Hematopoietic multipotent progenitor cell treated with erythropoietin and hydrocortisone succinate and interleukin-3 and kit ligand, for 6 days (in vitro differentiated cells): Measurements from ENCODE around the gene ADGB.
"Not testable (repeated sequence)": the region's sequence is repeated elsewhere in the genome, so short reads cannot be mapped to it uniquely, and the experiment has no call there.

Experiments
- DNase-seq: peaks from one replicate; pipeline ENCODE4 v3.0.0-alpha.2; 2015

The ADGB gene

DNA sequence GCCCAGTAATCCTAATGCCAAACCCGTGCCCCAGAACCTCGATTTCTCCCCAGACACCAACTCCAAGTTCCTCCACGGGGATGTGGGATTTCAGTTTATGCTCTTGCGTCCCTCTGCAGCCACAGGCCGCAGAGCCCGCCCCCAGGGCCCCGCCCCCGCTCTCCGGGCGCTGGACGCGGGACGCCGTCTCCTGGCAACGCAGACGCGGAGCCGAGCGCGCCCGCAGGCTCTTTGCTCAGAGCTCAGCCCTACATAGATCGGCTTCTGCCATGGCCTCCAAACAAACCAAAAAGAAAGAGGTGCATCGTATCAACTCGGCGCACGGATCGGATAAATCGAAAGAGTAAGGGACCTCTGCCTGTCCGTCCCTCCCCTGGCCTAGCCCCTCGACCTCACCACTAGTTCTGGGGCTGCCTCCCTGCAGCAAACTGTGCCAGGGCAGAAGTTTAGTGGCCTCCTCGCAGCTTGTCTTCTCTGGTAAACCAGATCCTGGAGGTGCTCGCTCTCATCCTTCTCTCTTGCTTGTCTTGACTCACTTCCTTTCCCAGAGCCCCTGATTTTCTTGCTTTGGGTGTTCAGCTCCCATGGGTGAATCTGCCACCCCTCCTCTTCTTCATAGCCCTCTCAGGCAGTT lies at the start of gene ADGB:
Gene ADGB (plus strand): TSS at position 201 of the 634 bp plus-strand sequence. CDS start 69 bp downstream, at position 270.
- DNase-seq: peak; percentile 69

DNA sequence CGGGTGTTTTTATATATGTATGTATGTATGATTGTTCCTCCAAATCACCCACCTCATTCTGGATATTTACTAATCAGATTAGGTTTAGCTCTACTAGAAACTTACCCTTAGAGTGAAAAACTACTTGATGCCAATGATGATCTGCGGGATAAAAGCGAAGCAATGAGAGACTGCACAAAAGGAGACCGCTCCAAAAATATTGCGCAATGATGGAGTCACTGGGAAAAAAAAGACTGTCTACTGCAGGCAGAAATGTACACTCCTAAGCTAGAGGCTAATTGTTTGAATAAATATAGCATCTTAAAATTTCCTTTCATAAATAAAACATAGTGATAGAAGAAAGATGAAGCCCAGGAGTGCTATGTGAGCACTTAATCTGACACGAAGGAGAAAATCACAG lies 47.9 kb upstream of the ADGB start:
- no peak for DNase-seq

DNA sequence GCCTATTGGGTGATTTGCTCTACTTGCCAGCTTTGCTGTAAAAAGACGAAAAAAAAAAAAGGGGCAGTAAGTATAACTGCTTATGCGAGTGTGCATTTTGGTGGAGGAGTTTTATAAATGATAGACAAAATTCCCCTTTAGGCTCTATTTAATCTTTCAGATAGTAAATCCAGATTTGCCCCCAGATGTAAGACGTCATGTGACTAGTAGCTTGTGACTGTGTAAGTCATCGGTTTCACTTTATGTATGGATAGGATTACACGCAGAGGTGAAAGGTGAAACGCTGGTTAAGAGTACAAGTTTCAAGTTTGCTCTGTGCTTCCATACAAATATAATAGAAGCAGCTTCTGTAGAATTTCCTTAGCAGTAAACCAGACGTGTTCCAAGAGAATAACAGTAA lies 47.2 kb upstream of the ADGB start:
- DNase-seq: no peak

DNA sequence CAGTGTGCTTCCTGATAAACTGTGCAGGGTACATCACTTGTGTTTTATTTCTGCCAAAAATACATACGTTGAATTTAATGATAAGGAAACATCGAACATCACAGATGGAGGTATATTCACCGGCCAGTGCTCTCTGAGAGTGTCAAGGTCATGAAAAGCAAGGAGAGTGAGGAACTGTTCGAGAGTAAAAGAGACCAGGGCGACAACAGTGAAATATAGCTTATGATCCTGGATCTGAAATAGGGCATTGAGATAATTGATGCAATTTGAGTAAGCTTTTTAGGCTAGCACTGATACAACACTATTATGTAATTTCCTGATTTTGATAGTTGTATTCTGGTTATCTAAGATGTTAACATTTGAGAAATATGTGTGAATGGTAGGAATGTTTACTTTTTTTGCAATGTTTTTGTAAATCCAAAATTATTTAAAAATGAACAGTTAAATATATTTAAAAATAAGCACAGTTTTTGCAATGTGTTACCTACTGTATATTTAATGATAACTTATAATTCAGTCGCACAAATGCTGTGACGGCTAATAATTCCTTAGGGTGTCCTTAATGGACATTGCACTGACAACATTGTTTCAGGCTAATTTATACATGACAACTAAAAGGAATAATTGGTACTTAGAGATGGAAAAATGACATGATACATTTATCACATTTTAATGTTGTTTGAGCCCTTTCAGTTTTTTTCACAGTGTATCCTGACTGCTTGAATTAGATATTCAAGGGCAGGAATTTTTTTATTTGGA lies 45.2 kb upstream of the ADGB start:
- DNase-seq: no peak

DNA sequence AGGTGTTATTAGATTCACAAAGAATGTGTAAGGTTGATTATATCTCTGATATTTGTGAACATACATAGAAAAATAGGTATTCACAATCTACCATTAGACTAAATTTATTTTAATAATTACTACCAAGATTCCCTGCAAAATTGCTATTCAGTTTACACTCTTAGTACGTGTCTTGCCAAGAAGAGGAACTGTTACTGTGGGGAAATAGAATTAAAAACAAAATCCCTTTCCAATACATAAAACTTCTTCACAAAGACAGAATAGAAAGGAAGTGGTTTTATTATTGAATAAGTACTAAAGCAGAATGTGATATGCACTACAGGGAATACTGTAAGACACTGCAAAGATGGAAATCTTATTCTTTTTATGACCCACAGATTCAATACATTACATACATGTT lies 38.2 kb upstream of the ADGB start:
- no peak for DNase-seq

DNA sequence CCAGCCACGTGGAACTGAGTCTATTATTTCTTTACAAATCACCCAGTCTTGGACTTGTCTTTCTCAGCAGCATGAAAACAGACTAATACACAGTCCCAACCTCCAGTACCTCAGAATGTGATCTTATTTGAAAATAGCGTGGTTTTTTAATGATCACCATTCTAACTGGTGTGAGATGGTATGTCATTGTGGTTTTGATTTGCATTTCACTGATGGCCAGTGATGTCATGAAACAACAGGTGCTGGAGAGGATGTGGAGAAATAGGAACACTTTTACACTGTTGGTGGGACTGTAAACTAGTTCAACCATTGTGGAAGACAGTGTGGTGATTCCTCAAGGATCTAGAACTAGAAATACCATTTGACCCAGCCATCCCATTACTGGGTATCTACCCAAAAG lies 32.1 kb upstream of the ADGB start:
- not testable (repeated sequence) for DNase-seq

DNA sequence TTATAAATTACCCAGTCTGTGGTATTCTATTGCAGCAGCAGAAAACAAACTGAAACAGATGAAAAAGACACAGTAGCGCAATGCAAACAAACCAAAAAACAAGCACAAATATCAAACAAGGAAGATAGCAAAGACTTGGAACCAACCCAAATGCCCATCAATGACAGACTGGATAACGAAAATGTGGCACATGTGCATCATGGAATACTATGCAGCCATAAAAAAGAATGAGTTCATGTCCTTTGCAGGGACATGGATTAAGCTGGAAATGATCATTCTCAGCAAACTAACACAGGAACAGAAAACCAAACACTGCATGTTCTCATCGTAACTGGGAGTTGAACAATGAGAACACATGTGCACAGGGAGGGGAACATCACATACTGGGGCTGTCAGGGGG lies 30.2 kb upstream of the ADGB start:
- DNase-seq: not testable (repeated sequence)

DNA sequence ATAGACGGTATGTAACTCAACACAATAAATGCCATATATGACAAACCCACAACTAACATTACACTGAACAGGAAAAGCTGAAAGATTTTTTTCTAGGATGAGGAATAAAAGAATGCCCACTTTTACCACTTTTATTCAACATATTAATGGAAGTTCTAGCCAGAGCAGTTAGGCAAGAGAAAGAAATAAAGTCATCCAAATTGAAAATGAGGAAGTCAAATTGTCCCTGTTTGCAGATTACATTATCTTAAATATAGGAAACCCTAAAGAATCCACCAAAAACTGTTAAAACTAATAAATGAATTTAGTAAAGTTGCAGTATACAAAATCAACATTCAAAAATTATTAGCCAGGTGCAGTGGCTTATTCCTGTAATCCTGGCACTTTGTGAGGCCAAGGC lies 24.6 kb upstream of the ADGB start:
- DNase-seq: no peak

DNA sequence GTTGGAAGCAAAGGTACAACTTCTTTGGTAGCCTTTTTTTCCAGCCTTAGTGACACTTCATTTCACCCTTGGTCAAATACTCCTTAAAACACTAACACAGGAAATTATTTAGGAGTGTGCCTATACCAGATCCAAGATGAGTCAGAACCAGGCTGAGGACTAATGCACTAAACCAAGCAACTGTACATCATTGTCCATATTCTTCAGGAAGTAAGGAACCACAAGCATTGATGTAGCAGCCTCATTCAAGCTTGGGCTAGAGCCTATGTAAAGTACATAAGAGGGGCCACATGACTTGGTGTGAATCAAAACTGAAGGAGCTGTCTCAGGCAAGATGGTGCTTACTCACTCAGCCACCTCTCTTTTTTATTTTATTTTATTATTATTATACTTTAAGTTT lies 20.7 kb upstream of the ADGB start:
- DNase-seq: no peak

DNA sequence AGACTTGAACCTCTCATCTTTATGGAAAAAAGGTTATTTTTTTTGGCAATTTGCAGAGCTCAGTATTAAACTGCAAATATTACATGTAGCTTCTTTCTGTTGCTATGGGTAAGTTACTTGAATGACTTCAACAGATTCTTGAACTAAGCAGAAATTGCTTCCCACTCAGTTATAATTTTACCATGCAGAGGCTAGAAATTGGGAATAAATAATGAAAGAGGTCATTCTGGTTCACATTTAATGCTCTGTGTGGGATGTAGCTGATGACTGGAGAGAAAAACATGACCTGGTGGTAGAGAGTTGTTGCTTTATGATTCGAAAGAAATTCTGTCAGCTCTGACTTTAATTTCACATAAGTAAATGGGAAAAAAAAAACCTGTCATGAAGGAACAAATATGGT lies 16.8 kb upstream of the ADGB start:
- no peak for DNase-seq

DNA sequence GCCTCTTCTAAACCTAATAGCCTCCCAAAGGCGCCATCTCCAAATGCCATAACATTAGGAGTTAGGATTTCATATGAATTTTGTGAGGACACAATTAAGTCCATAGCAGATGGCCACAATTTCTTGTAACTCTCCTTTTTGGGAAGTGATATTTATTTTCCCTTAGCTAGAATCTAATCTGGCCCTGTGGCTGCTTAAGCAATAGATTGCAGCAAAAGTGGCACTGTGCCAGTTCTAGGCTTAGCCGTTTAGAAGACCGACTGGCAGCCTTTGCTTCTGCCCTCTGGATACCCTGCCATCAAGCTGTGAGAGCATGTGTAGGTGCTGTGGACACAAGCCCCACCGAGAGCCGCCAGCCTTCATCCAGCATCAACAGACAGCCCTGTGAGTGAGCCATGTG lies 15.9 kb upstream of the ADGB start:
- DNase-seq: peak; percentile 83

DNA sequence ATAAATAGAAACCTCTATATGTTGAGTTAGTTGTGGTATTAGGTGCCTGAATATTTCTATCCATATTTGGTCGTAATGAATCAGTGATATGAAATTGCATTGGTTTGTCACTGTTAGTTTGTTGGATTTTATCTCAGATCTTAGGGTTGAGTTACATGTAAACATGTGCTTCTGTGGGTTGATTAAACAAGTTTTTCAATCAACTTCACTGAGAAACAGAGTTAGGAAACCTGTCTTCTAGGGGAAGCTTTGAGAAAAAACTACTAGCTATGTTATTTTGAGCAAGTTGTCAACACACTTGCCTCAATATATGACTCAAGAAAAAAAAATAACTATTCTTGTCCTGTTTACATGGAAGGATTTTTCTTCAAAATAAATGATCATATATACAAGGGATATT lies 14.8 kb upstream of the ADGB start:
- DNase-seq: peak; percentile 34

DNA sequence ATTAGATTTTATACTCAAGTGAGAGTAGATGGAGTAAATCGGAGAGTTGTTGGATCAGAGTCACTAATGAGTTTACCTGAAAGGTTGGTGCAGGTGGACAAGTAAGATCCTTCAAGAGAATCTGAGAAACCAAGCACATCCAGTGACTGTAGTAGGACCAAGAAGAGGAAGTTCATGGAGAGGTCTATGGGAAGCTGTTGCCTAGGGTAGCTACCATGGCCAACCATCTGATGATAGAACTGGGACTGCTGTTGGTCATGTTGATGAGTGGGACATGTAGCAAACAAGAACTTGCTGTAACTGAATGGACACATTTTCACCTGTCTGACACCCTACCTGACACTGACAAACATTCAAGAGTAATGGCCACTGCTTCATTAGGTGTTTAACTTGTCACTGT lies 11.3 kb upstream of the ADGB start:
- no peak for DNase-seq

DNA sequence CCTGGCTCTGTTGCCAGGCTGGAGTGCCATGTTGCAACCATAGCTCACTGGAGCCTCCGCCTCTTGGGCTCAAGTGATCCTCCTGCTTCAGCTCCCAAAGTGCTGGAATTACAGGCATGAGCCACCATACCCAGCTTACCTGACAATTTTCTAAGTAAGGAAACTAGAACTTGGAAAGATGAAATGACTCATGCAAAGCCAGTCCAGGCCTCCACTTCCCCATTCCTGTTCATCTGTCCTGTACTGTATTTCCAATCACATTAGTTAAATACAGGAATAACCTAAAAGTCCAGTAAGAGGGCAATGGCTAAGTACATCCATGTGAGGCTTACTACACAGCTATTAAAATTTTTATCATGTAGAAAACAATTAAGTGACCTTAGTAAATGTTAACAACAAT lies 8.3 kb upstream of the ADGB start:
- no peak for DNase-seq

DNA sequence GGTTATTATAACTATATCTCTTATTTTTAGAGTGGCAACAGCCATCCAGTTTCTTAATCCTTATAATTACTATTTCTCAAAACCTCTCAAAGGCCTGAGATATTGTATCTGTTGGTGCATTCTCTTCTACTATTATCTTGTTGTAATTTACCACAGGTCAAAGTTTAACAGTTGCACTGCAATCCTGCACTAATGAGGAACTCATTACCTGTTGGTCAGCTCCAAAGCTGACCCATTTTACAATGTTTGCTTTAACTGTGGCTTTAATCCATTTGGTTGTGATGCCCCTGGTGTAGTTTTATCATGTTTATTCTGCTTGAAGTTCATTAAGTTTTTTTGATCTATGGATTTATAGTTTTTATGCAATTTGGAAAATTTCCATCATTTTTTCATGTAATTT lies 6.3 kb upstream of the ADGB start:
- DNase-seq: no peak

DNA sequence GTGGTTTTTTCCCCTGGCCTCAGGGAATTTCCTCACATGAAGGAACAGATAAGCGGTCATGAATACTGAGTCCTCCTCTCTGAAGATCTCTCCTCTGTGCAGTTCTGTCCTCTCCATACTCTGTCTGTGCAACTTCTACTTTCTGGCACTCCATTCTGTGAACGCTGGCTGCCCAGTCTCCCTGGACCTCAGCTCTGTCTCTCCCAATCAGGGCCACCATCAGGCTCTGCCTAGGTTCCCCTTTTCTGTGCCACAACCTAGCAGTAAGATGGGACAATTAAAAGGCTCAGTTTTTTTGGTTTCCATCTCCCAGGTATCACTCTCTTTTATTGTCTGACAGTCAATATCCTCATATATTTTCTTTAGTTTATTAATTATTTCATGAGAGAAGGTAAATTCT lies 4.8 kb upstream of the ADGB start:
- DNase-seq: peak; percentile 58

DNA sequence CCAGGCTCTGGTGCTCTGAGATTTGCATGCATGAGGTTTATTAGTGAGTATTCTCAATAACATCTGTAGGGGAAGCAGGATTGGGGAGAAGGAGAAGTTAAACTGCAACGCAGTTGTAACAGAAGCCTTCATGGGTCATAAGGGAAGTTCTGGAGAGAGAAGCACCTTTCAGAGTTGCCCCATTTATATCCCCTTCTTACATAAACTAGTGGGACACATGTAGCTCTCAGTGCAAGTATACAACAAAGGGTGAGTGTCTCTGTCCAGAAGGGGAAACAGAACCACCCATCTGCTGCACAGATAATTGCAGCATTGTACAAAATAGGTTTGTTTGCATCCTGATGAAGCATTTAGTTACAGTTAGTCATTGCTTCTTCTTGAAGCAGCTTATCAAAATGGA lies 4.3 kb upstream of the ADGB start:
- peak; percentile 34 for DNase-seq

DNA sequence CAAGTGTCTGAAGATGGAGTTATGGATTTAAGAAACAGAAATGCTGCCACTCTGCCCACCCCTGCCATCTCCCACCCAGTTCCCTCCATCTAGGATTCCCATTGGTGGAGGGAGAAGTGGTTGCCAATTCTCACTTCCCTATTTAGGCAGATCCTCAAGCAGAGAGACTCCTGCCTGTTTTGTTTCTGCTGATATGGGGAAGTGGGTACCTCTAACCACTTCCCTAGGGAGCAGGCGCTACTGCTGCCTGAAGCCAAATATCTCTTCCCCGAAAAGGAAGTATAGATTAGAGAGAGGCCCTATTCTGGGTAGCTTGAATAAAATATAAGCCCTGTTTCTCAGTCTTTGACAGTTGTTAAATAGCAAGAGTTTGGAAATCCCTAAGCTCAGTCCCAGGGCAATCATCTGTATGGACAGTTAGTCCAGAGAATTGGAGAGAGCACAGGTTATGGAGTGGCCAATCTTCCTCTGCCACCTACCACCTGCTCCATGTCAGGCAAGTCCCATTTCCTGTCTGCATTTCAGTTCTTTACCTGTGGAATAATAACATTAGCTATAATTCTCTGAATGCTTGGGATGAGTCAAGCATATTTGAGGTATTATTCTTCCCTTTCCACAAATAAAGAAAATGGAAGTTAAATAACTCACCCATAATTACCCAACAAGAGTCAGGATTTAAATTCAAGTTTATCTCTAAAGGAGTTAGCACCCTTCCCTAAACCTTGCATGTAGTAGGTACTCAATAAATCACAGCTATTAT lies 2.6 kb upstream of the ADGB start:
- DNase-seq: peak; percentile 42

DNA sequence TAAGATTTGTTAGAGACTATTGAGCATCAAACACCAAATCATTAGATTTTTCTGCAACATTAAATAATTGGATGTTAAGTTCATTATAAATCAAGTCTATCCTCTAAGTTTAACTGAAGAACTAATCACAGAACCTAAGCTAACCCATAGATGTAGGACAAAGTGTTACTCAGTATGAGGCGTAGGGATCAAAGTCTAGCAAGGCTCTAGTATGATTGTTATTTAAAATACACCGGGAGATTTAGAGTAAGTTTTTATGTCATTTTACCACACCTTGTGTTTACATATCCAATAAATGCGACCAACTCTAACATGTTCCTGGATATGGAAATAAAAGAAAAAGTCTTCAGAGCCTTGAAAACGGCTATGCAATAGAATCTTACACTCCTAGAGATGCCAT lies 2.6 kb downstream of the ADGB start:
- DNase-seq: no peak

DNA sequence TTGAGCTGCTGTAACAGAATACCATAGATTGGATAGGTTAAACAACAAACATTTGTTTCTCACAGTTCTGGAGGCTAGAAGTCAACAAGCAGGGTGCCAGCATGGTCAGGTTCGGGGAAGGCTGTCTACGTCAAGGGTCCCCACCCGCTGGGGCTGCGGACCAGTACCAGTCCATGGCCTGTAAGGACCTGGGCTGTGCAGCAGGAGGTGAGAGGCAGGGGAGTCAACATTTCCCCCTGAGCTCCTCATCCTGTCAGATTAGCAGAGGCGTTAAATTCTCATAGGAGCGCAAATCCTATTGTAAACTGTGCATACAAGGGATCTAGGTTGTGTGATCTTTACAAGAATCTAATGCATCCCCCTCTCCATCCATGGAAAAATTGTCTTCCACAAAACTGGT lies 3.8 kb downstream of the ADGB start:
- no peak for DNase-seq

DNA sequence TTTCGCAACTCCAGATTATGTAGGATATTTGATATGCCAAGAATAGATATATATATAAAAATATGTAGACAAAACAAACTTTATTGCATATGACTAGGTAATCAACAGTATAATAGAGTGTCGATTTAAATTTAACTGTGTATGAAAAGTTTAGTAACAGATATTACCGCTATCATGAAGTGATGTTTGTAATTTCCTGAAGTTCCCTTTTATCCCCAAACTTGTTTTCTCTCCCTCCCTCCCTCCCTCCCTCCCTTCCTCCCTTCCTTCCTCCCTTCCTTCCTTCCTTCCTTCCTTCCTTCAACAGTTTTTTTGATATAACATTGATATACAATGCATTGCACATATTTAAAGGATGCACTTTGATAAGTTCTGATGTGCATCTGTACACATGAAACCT lies 15.2 kb downstream of the ADGB start:
- no peak for DNase-seq

DNA sequence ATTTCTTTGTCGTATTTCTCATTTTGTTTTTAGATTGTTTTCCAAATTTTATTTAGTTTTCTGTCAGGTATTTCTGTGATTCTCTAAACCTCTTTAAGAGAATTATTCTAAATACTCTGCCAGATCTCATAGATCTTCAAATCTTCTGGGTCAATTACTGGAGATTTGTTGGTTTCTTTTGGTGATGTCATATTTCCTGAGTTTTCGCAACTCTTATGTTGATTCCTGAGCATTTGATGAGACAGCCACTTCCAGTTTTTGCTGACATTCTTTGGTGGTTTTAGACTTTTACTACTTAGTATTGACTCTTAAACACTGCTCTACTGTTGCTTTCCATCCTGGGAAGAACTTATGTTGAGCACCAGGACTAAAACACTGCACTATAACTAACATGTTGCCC lies 21.9 kb downstream of the ADGB start:
- DNase-seq: no peak

DNA sequence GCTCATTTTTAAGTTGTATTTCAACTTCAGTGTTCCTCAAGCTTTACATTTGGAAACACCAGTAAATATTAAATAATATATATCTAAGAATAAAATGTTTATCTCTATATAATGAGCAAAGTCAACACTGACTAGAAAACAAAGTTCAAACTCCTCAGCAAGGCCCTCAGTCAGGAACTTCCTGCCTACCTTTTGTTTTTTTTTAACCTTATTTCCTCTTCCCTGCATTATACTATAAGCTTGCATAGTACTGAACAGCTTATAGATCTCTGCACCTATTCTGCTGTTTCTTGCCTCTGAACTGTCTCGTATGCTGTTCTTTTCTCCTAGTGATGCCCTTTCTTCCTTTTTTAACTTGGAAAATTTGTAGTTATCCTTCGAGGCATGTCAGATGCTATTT lies 29.6 kb downstream of the ADGB start:
- DNase-seq: no peak

DNA sequence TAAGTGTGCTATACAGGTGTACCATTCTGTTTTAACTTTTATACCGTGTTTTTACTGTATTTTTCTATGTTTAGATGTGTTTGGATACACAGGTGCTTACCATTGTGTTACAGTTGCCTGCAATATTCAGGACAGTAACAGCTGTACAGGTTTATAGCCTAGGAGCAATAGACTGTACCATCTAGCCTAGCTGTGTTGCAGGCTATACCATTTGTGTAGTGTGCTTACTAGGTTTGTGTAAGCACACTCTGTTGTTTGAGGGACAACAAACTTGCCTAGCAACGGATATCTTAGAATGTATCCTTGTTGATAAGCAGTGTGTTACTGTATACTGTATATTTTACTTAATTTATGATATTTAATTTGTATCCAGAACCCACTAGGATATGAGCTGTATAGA lies 35.2 kb downstream of the ADGB start:
- no peak for DNase-seq
